Fibroblast of skin of left biceps (primary cell): ENCODE data around the gene STXBP4.

ENCODE experiments used
- DNase-seq, 2 experiments: peaks; one replicate each; pipeline ENCODE4 v3.0.0-alpha.2; 2013; ENCODE audit warnings: low read depth in 2 of 2

The STXBP4 gene

DNA sequence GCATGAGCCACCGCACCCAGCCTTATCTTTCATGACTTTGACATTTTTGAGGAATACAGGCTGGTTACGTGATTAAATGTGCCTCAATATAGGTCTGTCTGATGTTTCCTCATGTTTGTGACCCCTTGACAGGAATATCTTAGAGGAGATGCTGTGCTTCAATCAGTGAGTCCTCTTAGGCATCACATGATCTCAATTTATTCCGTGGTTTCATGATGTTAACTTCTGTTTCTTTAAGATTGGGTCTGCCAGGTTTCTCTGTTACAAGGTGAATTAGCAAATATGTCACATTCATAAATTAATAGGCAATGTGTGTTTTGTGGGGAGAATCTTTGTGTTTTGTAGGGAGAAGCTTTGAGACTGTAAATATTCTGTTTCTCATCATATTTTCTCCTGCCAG is 3.3 kb downstream of the STXBP4 start:
- DNase-seq: no peak

DNA sequence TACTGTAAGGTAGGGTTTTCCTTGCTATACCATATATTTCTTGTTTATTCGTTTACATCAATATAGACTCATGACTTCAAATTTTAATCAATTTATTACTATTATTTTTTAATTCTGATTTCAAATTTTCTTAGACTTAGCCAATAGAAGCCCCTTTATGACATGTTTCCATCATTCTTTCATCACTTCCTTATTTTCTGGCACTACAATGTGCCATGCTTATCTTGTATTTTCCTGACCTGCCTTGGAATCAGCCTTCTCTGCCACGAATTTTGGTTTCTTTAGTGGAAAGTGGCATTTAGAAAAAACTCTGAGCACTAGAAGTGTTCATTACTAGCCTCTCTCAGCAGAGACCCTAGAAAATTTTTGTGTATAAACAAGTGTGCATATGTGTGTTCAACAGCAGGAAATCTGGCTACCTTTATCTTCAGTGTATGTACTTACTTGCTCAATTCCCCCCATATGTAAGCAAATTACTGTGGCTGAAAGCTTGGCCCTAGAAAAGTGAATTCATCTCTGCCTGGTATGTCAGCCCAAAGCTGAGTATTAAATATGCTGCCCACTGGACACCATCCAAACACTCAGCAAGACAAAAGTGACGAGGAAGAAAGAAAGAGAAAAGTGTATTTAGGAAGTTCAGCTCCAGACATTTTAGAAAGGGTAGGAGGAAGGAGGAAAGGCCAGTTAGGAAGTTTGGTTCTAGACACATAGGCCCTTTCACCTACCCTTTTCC is 4.0 kb downstream of the STXBP4 start:
- DNase-seq: no peak

DNA sequence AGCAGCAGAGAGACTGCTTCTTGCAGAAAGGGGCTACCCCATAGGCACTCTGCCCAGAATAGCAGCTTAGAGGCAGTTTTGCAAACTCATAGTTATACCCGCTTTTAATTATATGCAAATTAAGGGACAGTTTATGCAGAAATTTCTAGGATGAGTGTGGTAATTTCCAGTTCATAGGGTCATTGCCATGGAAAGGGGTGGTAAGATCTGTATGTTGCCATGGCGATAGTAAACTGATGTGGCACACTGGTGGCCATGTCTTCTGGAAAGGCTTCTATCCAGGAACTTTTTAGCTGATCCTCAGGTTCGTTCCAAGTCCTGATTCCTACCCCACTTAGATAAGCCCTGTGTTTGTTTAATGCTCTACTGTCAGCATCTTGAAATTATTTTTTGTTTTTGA is 6.2 kb downstream of the STXBP4 start:
- no peak for DNase-seq

- no peak for DNase-seq
Measured at GRCh38 chr17:54976316-54976715, 7.8 kb downstream of the STXBP4 start.

- DNase-seq: no peak
Measured at GRCh38 chr17:54977744-54978143, 9.2 kb downstream of the STXBP4 start.

GRCh38 chr17:54979657-54980056 is 11.1 kb downstream of the STXBP4 start:
- DNase-seq: no peak

GRCh38 chr17:54980375-54980774 is 11.8 kb downstream of the STXBP4 start:
- no peak for DNase-seq

- no peak for DNase-seq
Measured at GRCh38 chr17:54982399-54982798, 13.8 kb downstream of the STXBP4 start.

GRCh38 chr17:54983260-54983659 is 14.7 kb downstream of the STXBP4 start:
- no peak for DNase-seq

DNA sequence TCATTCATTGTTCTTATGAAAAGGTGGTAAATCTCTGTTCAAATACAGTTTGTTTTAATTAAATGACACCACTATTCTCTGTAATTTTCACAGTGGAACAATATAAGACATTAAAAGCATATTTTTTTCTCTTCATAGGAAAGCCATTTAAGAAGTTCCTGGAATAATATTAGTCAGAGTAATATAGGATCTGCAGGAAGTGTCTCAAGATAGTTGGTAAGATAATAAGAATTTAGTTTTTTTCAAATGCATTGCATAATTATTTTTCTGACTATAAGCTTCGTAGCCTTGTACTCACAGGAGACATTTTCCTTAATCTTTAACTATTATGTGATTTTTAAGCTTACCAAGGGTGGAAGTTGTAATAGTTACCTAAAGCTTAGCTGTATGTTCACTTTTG is 16.9 kb downstream of the STXBP4 start:
- DNase-seq: no peak

GRCh38 chr17:54990118-54990517 is 21.6 kb downstream of the STXBP4 start:
- no peak for DNase-seq

GRCh38 chr17:54991567-54991966 is 23.0 kb downstream of the STXBP4 start:
- DNase-seq: no peak

- peak in 1 of 2 experiments; percentile 2 for DNase-seq
Measured at GRCh38 chr17:54992797-54993639, 24.5 kb downstream of the STXBP4 start.

- DNase-seq: no peak
Measured at GRCh38 chr17:54996441-54996840, 27.9 kb downstream of the STXBP4 start.

DNA sequence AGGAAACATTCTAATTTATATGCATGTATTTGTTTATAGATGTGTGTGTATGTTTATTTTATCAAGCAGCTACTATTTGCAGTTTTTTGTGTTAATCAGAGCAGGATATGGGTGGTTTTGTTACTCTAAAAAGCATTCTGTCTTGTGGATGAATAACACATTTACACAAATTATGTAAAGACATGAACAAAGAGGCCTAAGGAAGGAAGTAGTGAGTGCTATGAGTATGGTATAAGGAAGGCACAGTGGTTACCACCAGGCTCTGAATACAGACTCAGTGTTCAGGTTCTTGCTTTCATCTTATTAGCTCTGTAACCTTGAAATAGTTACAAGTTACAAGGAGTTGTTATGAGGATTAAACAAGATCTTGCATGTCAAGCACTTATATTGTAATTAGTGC is 33.9 kb downstream of the STXBP4 start:
- no peak for DNase-seq

- no peak for DNase-seq
Measured at GRCh38 chr17:55004484-55004883, 35.9 kb downstream of the STXBP4 start.

GRCh38 chr17:55005520-55005919 is 37.0 kb downstream of the STXBP4 start:
- no peak for DNase-seq

GRCh38 chr17:55023626-55024025 is 55.1 kb downstream of the STXBP4 start:
- DNase-seq: no peak

DNA sequence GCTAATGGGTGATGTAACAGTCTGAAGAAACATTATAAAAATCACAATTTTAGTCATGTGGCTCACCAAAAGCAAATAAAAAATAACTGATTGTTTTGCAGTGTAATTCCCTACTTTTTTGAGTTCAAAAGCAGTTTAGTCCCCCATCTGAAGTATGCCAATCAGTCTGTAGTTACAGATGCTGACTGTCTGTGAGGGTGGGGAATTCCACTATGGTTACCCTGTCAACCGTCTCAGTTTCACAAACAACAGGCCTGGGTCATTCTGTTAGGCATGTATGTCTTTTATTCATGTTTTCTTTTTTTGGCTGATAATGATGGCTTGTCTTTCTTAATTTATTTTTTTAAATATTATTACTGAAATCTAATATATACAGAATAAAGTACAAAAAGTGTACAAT is 69.3 kb downstream of the STXBP4 start:
- no peak for DNase-seq

- DNase-seq: no peak
Measured at GRCh38 chr17:55038291-55038690, 69.7 kb downstream of the STXBP4 start.

DNA sequence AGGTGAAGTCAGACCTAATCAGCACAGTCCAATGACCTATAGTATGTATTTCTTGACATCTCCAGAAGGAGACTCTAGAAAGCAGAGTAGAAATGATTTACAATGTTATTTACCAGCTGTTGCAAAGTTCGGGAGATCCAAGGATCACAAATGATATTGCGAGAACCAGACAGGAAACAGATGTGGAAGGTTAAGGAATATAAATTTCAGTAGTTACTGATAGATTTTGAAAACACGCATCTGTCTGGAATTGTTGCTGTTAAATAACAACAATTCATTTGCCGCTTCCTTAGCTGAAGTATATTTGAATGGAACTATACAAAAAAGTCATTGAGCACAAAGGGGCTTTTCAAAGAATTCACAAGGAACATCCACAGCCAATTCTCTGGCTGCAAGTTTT is 72.0 kb downstream of the STXBP4 start:
- no peak for DNase-seq

GRCh38 chr17:55053855-55054254 is 85.3 kb downstream of the STXBP4 start:
- DNase-seq: no peak

DNA sequence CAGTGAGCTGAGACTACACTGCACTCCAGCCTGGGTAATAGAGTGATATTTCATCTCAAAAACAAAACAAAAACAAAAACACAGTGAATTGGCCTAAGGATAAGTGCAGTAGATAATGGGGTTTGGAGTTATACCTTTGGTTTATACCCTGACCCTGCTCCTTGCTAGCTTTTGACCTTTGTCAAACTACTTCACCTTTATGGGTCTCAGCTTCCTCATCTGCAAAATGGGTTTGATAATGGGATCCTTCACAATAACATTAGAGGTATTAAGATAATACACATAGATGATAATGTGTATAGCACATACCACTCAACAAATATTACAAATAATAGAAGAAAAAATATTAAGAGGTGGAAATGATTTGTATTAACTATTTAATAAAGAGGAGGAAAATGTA is 85.9 kb downstream of the STXBP4 start:
- no peak for DNase-seq
